ENCODE measurements around the gene TMEFF1.
A peak's percentile ranks its signal among the peaks of the same experiment; 100 is the strongest.

Gene TMEFF1

DNA sequence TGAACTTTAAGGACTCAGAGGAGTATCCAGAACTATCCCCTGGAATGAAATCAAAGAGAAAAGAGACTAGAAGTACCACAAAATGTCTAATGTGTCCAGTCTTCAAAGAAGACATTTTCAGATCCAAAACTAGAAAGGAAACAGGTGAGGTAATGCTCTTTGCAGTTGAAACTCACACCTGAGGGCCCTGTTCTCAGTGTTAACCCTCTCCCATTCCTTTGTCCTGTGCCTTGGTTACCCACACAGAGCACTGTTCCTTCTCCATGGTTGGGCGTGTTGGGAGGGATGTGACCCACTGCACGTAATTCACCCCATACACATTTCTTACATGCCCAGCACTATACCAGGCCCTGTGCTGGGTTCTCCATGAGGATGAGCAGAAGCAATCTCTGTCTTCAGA is 24.7 kb upstream of the TMEFF1 start:
- DNase-seq, result no peak

DNA sequence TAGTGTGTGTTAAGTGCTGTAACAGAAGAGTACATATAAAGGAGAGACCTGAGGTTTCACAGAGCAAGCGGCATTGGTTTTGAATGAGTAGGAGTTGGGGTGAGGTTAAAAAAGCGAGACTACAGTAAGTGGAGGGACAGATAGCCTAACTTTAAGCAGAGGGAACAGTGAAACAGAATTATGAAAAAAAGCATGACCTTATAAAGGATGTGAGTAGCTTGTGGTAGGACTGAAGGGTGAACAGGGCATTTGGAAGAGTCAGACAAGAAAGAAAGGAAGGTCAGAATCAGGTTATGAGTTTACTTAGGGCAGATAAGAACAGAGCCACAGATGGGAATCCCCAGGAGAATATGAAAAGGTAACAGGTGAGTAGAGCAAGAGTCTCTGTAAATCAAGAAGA is 23.5 kb upstream of the TMEFF1 start:
- DNase-seq, result no peak

DNA sequence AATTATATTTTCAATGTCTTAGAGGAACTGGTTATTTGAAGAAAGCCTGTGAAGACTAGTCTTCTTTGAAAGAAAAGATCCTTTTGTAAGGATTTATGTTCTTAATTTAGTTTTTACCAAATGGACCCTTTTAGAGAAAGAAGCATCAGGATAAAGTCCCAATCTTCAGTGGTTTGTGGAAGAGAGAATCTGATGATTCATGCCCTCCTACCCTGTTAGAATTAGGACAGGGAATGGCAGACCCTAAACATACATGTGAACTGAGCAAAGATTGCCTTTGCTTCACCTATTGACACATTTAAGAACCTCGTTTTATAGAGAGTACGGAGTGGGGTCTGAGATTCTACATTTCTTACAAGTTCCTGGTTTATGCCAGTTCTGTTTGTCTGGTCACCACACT is 20.1 kb upstream of the TMEFF1 start:
- no peak for DNase-seq

DNA sequence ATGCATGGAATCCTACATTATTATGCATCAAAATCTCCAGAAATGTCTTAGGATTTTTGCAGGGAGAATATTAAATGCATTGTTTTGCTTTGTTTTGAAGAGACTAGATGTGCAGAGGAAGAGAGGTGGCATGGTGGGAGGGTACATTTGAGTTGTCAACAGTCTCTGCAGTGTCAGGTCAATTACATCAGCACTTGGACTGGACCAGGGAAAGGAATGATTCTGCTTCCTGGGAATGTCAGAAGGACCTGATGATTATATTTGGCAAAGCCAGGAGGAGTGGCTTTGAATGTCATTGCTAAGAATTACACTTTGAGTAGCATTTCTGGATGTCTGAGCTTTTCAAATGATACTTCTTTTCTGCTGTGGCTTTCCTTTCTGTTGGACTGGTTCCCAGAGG is 17.5 kb upstream of the TMEFF1 start:
- DNase-seq, result no peak

DNA sequence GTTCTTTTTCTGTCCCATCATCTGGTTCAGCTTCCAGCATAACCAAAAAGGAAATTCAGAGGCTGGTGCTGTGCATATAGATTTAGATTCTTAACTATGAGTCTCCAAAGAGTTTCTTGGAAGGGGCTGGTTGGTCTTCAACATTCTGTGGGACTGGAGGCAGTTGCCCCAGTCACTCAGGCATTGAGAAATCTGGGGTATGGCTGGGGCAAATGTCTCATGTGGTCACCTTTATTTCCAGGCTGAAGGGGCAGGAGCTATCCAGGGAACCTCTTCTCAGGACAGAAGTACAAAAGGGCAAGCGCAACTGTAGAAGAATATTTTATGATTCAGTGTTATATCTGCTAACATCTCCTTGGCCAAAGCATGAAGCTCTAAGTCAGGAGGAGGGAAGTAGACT is 15.4 kb upstream of the TMEFF1 start:
- DNase-seq, result no peak

DNA sequence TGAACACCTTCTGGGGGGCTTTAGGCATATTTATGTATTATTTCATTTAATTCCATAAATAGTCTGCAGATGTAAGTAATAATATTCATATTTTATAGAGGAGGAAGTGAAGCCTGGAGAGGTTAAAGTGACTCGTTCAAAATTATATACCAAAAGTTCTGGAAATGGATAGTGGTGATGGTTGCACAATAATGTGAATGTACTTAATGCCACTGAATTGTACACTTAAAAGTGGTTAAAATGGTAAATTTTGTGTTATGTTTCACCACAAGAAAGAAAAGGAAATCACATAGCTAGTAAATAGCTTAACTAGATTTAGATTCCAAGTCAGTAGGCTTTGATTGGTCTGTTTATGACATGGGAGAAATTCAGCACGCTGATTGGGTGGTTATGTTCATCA is 13.0 kb upstream of the TMEFF1 start:
- no peak for DNase-seq

DNA sequence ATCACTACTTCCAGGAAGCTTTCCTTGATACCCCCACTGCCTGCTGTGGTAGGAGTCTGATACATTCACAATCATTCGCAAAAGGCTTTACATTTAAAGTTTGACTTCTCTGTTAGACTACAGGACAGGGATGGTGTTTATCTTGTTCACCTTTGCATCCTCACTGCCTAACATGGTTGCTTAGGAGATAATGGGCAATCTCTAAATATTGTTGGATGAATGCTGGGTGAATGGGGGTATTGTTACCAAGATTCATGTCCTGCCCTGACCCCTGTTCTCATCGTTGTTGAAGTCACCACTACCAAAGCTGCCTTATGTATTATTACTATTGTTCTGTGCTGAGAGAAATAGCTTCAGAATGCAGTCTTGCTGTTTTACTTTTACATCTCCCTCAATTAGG is 7.7 kb upstream of the TMEFF1 start:
- DNase-seq, result no peak

DNA sequence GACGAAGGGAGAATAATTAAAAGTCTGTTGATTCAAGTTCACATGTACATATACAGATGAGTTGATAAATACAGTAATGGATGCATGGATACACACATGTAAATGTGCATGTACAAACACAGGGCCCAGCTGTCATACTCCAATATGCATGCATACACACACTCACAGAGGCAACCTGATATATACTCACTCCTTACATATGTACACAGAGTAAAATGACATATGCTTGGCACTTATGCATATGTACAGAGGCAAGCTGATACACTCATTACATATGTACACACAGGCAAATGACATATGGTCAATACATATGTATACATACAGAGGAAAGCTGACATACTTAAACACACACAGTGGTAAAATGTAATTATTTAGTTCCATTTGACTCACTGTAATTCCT is 7.2 kb upstream of the TMEFF1 start:
- no peak for DNase-seq

DNA sequence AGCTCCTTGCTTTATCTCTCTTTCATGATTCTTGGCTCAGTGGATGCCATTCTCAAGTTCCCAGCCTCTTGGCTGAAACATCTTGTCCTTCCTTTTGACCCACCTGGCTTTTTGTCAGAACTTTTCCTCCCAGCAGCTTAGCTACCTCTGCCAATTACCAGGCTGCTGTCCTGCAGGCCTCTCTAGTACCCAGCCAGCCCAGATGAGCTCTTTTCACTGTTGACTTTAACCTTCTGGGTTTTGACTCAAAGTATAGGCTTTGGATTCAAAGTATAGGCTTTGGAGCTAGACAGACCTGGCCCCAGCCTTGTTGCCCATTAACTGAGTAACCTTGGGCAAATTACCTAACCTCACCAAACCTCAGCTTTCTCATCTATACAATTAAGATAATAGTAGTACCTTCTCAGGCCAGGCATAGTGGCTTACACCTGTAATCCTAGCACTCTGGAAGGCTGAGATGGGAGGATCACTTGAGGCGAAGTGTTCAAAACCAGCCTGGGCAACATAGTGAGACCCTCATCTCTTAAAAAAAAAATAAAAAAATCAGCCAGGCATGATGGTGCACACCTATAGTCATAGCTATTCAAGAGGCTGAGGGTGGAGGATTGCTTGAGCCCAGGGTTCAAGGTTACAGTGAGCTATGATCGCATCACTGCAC is 6.6 kb upstream of the TMEFF1 start:
- DNase-seq, result no peak

DNA sequence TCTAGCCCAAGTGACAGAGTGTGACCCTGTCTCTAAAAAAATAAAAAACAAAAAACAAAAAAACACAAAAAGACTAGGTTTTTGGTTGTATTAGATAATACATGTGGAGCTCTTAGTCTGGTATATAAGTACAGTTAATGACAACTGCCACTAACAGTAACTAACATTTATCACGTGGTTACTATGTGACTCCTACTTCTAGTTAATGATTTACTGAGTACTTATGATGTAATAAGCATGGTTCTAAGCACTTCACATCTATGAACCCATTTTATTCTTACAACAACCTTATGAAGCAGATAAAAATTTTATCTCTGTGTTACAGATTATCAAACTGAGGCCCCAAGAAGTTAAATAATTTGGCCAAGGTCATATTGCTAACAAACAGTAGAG is 6.1 kb upstream of the TMEFF1 start:
- DNase-seq, result no peak

DNA sequence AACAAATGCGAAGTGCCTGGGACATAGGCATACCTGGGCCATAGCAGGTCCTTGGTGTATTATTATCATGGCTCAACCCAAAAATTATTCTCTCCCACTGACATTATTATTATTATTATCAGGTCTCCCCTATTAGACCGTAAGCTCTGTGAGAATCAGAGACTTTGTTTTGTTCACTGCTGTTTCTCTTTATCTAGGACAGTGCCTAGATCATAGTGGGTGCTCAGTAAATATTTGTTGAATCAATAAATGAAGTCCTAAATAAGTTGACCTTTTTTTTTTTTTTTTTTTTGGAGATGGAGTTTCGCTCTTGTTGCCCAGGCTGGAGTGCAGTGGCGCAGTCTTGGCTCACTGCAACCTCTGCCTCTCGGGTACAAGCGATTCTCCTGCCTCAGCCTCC is 4.9 kb upstream of the TMEFF1 start:
- DNase-seq, result no peak

DNA sequence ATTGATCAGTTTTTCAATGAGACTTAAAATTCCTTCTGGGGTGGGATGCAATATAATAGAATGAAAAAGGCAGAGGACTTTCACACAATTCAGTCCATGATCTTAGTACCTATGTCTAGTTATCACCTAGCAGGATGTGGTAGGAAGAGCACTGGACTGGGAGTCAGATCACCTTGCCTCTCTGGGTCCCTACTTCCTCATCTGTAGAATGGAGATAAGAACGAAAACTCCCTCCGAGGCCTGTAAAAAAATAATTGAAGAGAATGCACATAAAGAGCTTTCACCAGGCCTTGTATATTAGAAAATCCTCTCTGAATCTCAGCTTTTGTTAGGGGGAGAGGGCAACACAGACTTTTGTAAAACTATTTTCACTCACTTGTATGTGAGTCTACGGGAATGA is 681 bp upstream of the TMEFF1 start:
- no peak for DNase-seq

DNA sequence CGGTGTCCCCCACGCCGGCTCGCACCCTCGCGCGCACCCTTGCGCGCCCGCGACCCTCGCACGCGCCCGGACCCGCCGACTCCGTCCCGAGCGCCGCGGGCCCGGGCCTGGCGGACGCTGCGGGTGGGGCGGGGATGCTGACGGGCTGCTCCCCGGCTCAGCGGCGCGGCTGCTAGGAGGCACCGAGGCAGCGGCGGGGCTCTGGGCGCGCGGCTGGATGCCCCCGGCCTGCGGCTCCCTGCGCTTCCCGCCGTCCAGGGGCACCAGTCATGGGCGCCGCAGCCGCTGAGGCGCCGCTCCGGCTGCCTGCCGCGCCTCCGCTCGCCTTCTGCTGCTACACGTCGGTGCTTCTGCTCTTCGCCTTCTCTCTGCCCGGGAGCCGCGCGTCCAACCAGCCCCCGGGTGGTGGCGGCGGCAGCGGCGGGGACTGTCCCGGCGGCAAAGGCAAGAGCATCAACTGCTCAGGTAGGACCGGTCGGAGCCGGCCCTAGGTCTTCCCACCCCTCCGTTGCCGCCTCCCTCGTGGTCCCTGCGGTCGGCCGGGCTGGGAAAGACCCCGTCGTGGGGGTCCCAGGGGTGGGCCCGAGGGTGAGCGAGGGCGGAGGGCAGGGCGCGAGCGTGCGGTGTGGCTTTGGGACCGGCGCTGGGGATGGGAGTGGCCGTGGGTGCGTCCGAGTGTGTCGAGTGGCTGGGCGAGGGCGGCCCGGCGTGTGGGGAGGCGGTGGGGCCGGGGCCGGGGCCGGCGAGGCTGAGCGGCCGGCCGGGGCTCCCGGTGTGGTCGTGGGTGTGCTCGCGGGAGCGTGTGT is 530 bp downstream of the TMEFF1 start:
- DNase-seq, result peak; percentile 5 to 31

DNA sequence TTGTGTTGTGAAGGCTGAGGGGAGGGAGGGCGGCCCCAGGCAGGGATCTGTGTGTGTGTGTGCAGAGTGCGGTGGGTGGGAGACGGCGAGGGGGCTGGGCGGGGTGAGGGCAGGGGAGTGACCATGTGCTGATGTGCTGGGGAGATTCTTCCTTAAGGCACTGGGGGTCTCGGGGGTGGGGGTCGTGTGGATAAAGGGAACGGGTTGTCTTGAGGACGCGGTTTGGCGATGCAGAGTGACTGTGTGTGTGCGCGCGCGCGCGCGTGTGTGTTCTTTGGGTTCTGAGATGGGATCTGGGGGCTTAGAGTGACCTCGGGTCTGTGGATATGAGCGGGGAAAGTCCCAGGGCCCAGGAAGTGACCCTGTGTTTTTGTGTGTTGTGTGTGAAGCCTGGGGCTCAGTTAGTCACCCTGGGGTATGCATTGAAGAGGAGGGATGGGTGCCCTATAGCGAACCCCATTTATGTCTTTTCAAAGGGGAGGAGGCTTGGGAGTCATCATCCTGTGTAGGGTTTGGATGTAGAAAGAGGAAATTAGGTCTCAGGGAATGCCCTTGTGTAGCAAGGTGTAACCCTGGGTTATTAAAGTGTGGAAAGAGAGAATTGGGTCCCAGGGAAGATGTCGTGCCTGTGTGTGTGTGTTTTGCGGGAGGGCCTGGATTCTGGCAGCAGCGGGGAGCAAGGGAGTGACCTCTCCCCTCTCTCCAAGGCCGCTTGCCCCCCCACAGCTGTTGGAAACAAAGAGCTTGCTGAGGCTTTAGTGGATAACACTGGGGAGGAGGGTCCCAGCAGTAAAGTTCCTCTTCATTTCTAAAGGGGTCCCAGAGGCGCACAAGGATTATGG is 1.4 kb downstream of the TMEFF1 start:
- DNase-seq, result no peak

DNA sequence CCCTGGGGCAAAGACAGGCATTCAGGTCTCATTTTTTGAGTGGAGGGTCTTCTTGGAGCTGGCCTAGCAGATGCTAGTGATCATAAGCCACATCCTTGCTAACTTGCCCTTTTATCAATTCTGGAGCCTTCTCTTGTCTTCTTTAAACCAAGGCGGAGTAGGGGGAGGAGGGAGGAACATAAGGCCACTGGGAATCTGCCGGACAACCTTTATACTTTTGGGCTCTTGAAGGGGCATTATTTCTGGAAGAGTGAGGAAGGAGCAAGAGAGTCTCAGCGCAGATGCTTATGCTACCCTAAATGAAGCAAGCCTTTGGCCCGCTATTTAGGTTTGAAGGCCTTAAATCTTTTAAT is 2.0 kb downstream of the TMEFF1 start:
- DNase-seq, result no peak

DNA sequence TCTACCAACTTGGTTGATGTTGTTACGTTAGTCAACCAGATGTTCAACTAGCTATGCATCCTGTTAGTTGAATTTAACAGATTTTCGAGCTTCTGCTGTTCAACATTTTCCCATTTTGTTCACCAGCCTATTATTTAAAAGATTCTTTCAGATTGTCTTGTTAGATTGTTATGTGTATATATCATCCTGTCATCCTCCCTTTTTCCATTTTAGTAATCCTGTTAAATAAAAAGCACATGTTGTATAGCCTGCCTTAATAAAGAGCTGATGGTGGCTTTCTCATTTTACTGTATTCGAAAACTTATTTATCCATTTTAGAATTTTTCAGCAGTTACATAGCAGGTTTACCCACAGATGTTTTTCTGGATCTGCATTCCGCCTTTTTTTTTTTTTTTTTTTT is 4.3 kb downstream of the TMEFF1 start:
- DNase-seq, result no peak

DNA sequence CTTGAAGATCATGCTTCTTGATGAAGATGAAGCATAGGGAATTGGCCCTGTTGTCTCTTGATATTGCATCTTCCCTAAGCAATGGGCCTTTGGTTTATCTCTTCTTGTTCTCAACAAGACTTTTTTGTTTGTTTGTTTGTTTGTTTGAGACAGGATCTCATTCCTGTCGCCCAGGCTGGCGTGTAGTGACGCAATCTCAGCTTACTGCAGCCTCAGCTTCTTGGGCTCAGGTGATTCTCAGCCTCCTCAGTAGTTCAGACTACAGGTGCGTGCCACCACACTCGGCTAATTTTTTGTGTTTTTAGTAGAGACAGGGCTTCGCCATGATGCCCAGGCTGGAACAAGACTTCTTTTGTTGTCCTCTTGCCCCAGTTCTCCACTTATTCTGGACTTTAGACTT is 5.2 kb downstream of the TMEFF1 start:
- DNase-seq, result no peak

DNA sequence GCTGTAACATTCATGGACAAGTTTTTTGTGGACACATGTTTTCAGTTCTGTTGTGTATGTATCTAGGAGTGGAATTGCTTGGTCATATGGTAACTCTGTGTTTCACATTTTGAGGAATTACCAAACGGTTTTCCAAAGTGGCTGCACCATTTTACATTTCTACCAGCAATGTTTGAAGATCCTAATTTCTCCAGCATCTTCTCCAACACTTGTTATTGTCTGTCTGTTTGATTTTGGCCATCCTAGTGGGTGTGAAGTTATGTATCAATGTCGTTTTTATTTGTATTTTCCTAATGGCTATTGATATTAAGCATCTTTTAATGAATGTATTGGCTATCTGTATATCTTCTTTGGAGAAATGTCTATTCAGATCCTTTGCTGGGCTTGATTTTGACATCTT is 6.9 kb downstream of the TMEFF1 start:
- DNase-seq, result no peak

DNA sequence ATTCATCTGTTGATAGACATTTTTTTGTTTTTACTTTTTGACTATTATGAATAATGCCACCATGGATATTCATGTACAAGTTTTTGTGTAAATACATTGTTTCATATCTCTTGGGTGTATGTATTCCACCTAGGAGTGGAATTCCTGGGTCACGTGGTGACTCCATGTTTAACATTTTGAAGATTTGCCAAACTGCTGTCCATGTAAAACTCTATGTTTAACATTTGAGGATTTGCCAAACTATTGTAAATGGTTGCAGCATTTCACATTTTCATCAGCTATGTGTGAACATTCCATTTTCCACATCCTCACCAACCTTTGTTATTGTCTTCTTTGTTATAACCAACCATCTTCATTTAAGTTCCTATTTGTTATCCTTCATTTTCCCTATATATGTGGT is 12.2 kb downstream of the TMEFF1 start:
- DNase-seq, result no peak

DNA sequence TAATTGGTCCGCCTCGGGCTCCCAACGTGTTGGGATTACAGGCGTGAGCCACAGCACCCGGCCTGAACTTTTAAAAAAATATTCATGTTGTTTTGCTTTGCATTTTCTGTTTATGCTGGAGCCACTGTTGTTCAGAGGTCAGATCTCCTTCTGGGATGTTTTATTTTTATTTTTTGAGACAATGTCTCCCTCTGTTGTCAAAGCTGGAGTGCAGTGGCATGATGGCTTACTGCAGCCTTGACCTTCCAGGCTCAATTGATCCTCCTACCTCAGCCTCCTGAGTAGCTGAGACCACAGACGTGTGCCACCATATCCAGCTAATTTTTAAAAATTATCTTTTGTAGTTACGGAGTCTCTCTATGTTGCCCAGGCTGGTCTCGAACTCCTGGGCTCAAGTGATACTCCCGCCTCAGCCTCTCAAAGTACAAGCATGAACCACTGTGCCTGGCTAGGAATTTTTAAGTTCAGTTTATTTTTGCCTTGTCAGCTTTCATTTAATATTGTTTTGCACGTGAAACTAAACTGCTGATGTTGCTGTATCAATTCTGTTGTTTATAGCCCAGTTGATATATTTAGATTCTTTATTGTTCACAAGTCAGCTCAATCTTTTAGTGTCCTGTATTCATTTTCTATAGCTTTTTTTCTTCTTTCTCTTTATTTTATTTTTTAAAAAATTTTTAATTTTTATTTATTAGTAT is 13.7 kb downstream of the TMEFF1 start:
- no peak for DNase-seq

DNA sequence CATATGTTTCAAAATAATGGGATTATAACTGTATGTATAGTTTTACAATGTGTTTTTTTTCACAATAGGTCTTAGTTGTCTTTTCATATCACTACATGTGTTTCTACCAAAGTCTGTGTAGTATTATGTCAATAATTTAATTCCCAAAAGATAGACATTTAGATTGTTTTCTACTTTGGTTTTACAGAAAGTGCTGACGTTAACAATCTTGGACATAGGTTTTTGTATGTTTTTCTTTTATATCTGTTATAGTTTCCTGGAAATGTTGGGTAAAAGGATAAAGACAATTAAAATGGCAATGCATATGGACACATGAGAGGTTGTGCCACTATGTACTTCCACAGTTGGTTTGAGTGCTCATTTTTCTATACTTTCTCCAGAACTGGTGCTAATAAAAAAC is 15.2 kb downstream of the TMEFF1 start:
- DNase-seq, result no peak

DNA sequence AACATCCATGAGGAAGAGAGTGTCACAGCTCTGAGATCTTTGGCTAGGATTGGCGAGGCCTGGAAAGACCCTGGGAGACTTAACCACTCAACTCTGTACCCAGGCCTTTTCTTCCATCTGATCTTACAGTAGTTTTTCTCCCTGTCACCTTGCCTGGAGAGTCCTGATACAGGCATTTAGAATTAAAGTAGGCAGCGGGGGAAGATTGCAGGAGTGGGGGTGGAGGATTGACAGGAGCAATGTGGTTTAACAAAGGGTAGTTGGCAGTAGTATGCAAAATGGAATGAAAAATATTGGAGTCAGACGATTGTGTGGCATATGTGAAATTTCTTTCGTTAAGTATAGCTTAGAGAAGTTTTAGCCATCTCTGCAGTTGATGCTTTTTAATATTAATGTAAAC is 16.9 kb downstream of the TMEFF1 start:
- no peak for DNase-seq

DNA sequence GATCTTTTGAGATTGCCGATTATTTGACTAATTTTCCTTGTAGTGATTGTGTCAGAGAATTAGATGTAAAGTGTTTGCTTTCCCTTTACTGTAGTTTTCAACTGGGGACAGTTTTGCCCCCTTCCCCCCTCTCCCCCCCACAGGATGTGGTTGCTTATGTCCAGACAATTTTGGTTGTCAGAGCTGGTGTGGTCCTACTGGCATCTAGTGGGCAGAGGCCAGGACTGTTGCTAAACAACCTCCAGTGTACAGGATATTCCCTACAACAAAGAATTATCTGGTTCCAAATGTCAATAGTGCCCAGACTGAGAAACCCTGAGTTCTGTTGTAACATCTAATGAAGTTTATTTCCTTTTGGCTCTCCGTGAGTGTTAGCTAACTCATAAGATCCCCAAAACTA is 20.0 kb downstream of the TMEFF1 start:
- DNase-seq, result no peak

Measured in inflammatory macrophage (primary cell).